ENCODE data around the gene GAK.

GAK gene

DNA sequence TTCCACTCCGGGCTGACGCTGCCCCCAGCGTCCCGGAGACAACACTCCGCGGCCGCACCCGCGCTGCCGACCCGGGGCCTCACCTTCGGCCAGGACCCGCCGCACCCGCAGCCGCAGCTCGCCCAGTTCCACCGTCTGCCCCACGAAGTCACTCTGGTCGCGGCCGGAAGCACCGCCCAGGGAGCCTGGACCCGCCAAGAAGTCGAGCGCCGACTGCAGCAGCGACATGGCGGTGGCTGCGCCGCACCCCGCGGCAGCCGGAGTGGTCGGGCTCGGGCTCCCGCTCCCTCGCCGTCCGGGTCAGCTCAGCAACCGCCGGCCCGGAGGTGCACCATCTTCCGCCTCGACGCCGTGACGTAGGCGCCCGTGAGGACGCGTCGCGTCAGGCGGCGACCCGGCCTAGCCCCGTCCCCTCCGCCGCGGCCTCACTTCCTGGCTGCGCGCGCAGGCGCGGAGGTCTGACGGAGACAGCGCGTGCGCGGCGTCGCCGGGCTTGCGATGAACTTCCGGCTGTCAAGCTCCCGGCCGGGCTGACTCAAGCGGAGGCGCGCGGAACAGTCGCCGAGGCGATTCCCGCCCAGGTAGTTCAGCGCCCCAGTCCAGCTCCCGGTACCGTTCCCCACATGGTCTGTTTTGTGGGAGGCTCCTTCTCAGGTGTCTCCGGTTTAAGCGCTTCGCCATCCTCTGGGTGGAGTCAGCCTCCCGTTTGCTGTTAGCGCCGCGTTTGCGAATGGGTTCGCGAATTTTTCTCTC lies at the start of gene GAK, which contains the start of gene TMEM175:
Gene GAK, minus strand, starts transcription at position 357 of the 753 bp plus-strand sequence. Its CDS starts 129 bp downstream, at position 228.
Gene TMEM175, plus strand, starts transcription at position 501 of the 753 bp plus-strand sequence. CDS start 15,280 bp downstream, outside the sequence.
- in situ Hi-C loops (cut with HindIII; ENCODE audit: low sequenced_read_pairs): loop anchor here (5.0 to 10.0 kb wide), 3 partner anchors 40 to 103 kb away; partner anchors contain the start of gene DGKQ

DNA sequence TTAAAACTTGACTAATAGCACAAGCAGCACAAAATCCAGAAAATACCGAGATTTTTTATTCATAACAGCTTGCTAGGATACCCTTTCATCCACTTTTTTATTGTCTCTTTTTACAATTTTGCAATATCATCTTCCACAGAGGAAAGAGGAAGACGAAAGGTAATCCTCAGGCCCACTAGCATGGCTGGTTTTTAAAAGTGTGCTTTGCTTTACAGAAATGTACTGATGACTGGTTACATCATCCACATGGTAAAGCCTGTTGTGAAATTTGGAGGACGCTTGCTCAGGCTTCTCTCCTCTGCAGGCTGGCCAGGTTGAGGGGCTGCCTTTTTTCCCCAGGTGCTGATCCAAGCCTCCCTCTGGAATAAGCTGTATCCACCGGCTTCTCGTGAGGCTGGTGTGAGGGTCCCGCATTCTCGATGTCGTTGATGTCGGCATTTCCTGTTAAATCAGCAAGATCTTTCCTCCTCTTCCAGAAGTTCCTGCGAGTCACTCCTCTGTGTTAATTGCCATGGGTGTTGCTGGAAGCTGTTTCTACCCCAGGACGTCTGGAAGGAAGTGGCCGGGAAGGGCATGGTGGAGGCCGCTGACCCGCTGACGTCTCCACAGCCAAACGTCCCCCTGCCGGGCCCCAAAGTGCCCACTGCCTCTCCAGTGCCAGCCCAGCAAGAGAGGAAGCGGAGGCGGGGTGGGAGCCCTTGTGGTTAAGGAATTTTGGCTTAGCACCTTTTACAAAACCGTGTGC lies 47.0 kb upstream of the GAK start:
- in situ Hi-C loops (cut with HindIII; ENCODE audit: low sequenced_read_pairs): loop anchor here (10.0 kb wide), 2 partner anchors 316 to 366 kb away; partner anchors contain the start of gene UVSSA

- in situ Hi-C loops (cut with HindIII; ENCODE audit: low sequenced_read_pairs): loop anchor here (10.0 kb wide), 2 partner anchors 319 to 369 kb away; partner anchors contain the start of gene UVSSA
These were observed 43.9 kb upstream of the GAK start for GRCh38 chr4:976016-976415.

GRCh38 chr4:974668-975067 lies 42.6 kb upstream of the GAK start:
- in situ Hi-C loops (cut with HindIII; ENCODE audit: low sequenced_read_pairs): loop anchor here (5.0 to 10.0 kb wide), 8 partner anchors 42 to 370 kb away; partner anchors contain the start of genes GAK, TMEM175 and UVSSA

DNA sequence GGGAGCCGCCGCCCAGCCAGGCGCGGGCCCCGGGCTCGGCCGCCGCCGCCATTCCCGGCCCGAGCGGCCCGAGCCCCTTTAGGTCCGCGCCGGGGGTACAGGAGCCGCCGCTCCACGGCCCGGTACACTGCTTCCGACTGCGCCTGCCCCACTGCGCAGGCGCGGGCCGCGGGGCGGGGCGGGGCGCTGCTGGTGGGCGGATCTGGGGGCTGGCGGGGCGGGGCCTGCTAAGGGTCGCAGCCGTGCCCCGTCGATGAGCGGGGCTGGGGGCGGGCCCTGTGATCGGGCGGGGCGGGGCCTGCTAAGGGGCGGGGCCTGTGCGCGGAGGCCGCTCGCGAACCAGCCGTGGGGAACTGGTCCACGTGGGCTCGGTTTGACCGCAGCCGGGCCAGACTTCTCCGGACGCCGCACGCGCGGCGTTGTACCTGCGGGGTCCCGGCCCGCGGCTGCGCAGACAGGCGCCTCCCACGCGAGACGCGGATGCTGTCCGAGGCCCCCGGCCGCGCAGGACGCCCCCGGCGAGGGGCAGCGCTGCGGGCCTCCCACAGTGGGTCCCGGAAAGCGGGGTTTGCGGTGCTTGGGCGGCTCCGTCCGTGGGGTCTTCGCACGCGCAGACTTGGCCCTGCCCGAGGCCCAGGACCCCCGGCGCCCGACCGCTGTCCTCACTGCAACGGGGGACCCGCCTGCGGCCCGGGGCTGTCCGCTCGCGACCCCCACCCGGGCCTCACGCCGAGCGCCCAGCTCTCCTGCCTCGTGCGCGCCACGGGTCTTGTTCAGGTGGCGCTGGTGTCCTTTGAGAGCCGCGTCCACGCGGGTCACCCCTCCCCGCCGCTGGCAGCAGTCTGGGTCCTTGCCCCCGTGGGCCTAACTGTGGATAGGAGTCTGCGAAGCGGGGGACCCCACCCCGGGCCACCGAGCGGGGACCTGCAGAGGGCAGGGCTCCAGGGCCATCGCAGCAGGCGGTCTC lies 41.6 kb upstream of the GAK start, which contains the start of gene DGKQ:
Gene DGKQ, minus strand, starts transcription at position 139 of the 967 bp plus-strand sequence. Its CDS starts 87 bp downstream, at position 52.
- in situ Hi-C loops (cut with HindIII; ENCODE audit: low sequenced_read_pairs): loop anchor here (5.0 to 10.0 kb wide), 8 partner anchors 41 to 371 kb away; partner anchors contain the start of genes GAK, TMEM175 and UVSSA

DNA sequence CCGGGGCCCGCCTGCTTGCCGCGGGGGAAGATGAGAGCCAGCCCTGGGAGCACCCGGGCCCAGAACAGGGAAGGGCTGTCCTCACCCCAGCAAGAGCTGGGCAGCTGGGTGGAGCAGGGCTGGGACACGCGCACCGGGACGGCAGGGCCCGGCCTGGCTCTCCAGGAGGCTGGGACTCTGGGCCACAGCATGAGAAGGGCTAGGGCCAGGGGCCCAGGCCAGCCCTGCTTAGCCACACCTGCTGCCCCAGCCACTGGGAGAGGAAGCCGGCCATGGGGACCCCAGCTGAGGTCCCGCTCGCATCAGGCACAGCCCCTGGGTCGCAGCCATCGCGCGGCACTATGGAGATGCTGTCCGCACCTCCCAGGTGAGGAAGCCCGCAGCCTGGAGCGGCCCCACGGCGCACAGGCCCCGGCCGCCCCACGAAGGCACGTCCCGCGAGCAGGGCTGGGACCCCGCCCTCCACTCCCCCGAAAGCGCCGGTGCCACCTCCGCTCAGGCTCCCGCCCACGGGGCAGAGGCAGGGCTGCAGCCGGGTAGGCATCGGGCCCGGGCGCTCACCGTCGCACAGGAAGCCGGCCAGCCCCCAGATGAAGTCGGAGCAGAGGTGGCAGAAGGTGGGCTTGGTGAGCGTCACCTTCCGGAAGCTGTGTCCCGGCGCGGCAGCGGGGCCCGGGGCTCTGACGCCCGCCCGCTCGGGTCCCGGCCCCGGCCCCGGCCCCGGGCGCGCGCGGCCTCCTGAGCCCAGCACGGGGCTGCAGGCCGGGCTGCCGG lies 40.7 kb upstream of the GAK start:
- in situ Hi-C loops (cut with HindIII; ENCODE audit: low sequenced_read_pairs): loop anchor here (5.0 to 10.0 kb wide), 8 partner anchors 41 to 372 kb away; partner anchors contain the start of genes GAK, TMEM175 and UVSSA

DNA sequence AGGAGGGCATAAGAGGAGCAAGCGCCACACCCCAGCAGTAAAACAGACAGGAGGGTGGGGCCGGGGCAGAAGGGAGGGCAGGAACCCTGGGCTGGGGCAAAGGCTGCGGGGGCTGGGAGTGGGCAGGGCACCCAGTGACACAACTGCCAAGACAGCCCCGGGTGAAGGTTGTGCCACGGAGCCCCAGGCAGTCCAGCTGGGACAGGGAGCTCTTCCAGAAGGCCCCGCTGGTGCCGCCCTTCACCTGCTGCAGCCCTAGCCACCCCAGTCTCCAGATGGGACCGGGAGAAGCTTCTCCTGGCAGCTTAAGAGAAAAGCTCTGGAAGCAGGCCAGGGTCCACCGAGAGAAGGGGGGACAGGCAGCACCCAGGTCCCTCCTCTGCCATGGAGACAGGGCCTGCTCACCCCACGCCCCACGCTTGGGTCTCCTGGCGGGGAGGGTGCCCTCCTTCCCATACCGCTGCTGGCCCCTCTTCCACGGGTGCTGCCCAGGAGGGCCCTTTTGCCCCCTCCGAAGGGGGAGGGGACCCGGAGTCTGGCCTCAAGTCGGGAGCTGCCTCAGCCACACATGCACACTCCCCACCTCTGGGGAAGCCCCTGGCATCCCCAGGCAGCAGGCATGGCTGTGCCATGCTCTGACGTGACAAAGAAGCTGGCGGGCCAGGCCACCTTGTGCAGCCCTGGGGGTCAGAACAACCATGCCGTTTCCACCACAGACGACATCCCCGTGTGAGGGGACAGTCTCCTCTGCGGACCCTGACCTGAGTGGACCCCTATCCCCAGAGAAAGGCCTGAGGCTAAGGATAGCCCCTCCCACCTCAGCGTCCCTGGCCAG lies 39.8 kb upstream of the GAK start:
- in situ Hi-C loops (cut with HindIII; ENCODE audit: low sequenced_read_pairs): loop anchor here (5.0 to 10.0 kb wide), 8 partner anchors 40 to 373 kb away; partner anchors contain the start of genes GAK, TMEM175 and UVSSA

DNA sequence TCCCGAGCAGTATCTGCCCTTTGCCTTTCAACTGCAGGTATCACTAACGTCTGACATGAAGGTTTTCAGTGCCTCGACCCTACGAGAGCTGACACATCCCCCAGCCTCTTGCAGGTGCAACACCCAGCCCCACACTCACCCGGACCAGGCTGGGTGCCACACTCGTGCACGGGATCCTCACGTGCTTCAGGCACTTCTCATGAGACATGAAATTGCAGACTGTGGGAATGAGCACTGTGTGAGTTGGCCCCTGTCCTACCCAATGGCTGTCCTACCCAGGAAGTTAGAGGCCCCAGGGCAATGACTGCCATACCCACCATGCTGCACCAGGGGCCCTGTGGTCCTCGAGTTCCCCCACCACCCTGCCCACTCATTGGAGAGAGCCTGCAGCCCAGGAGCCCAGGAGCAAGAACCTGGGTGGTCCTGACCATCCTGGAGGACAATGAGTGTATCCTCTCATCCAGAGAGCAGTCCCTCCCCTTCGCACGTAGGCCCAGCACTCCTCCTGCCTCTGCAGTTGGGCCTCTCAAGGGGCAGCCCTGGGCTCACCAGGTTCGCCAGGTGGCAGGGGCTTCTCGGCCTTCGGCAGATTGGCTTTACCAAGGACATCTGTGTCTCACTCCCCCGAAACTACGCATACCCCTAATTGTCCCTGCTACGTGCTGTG lies 38.9 kb upstream of the GAK start:
- in situ Hi-C loops (cut with HindIII; ENCODE audit: low sequenced_read_pairs): loop anchor here (5.0 to 10.0 kb wide), 8 partner anchors 39 to 374 kb away; partner anchors contain the start of genes GAK, TMEM175 and UVSSA

DNA sequence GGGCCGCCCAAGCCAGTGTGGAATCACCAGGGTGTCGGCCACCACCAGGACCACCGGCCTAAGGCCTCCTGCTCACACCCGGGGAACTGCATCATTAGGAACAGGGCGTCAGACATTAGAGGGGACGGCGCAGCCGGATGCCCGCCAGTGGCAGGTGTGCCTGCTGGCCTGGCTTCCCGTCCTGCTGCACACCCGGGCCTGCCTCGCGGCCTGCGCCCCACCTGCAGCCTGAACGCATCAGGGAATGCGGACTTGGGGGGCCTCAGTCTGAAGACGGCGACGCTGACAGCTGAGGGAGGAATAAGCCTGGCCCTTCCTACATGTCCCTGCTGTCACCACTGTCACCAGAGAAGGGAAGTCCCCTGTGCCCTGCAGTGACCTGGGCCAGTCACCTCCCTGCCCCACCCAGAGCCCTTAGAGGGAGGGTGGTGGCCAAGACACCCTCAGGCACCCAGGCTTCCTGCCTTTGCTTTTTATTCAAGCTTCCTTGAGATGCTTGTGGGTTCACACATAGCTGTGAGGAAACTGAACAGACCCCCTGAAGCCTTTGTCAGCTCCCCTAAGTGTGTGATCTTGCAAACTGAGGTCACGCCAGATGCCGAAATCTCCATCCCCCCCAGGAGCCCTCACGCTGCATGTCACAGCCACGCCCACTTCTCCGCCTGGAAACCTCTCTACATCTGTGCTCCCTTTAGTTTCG lies 38.1 kb upstream of the GAK start:
- in situ Hi-C loops (cut with HindIII; ENCODE audit: low sequenced_read_pairs): loop anchor here (5.0 to 10.0 kb wide), 8 partner anchors 38 to 375 kb away; partner anchors contain the start of genes GAK, TMEM175 and UVSSA

DNA sequence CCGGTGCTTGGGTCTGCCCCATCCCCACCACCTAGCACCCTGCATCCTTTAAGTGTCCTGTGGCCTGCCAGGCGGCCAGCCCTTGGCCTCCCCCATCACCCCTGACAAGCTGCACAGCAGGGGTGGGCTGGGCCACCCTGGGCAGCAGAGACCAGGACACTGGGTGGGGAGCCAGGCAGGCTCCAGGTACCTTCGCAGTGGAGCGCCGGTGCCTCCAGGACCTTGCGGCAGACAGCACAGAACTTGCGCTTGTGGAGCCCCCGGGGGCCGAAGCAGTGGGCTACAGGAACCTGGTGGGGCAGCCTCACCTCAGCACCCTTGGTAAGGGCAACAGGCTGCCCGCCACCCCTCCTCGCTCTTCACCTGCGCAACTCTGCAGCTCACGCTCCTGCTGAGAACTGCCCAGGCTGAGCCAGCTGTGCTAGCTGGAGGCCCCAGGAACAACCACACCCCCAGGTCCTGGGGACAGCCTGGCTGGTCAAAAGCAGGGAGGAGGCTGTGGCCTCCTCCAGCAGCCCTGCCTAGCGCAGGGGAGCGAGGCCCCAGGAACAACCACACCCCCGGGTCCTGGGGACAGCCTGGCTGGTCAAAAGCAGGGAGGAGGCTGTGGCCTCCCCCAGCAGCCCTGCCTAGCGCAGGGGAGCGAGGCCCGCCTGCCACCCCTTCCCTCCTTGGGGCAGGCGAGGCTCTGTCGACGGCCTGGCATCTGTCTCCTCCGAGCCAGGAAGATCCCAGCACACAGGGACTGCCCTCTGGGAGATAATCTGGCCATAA lies 36.7 kb upstream of the GAK start:
- in situ Hi-C loops (cut with HindIII; ENCODE audit: low sequenced_read_pairs): no loop called here

GRCh38 chr4:968221-968620 lies 36.1 kb upstream of the GAK start:
- in situ Hi-C loops (cut with HindIII; ENCODE audit: low sequenced_read_pairs): no loop called here

- in situ Hi-C loops (cut with HindIII; ENCODE audit: low sequenced_read_pairs): no loop called here
These were observed 35.3 kb upstream of the GAK start for GRCh38 chr4:967113-968104.

DNA sequence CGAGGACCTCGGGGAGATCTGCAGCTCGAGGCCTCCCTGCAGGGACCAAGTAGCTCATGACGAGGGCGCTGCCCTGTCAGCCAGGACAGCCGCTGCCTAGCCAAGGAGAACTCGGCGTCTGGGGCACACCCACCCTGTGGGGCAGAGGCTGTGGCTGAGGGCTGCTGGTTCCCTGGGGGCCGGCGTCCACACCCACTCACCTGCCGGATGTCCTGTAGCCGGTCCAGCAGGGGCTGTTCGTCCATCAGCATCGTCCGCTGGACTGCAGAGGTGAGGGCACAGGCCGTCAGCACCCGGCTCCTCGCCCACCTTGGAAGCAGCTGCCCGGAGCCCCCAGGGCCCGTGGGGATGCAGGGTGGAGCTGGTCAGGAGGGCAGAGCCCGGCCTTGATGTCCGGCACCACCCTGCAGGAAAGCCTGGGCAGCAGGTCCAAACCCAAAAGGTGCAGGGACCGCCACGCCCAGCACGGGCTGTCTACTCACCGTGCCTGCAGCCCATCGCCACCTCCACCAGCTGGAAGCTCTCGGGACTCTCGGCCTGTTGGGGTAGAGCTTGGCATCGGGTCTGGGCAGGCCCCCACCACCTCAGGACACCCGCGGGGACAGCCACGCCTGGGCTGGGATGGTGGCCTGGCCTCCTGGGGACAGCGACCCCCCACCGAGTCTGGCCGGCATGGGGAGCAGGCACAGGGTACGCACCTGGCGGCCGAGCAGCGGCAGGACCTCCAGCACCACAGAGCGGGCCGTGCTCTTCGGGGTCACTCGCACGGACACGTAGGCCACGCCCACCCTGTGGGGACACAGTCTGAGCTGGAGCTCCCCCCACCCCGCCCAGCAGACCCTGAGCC lies 34.4 kb upstream of the GAK start:
- in situ Hi-C loops (cut with HindIII; ENCODE audit: low sequenced_read_pairs): no loop called here

GRCh38 chr4:965766-966134 lies 33.6 kb upstream of the GAK start:
- in situ Hi-C loops (cut with HindIII; ENCODE audit: low sequenced_read_pairs): no loop called here
